Brain microvascular endothelial cell (primary cell): ENCODE measurements around the gene CCDC88C.

Experiments used
- DNase-seq: peaks from one replicate; pipeline ENCODE4 v3.0.0-alpha.2; 2020
- H3K27ac ChIP-seq: fragments of 250-450 bp; sonication (Bioruptor Pico); 2 replicates; pipeline ENCODE4 v1.5.1; 2020; ENCODE audit warnings: mild to moderate bottlenecking, moderate library complexity
- H3K27me3 ChIP-seq: fragments of 250-450 bp; sonication (Bioruptor Pico); replicated peaks from 2 replicates; pipeline ENCODE4 v1.5.1; 2020; ENCODE audit warnings: mild to moderate bottlenecking
- H3K36me3 ChIP-seq: fragments of 250-450 bp; sonication (Bioruptor Pico); replicated peaks from 2 replicates; pipeline ENCODE4 v1.5.1; 2020; ENCODE audit warnings: mild to moderate bottlenecking
- H3K4me3 ChIP-seq: 2 replicates; pipeline ENCODE4 v1.5.1; 2011; ENCODE audit warnings: low read depth, mild to moderate bottlenecking, control low read depth, low read length, moderate library complexity
- in situ Hi-C: cut with HindIII; loops from 2 replicates; pipeline ENCODE4 v1.10.0; 2017; ENCODE audit warnings: low sequenced_read_pairs, low pct_ligation_motif_present
- TF ChIP-seq, protein P1 (sequence below): IDR thresholded peaks from 2 replicates; pipeline ENCODE4 v1.5.1; 2011; ENCODE audit warnings: low read depth, mild to moderate bottlenecking, moderate library complexity, low read length, control low read depth, inconsistent platforms; ENCODE audit errors: missing control alignments

Gene CCDC88C

DNA sequence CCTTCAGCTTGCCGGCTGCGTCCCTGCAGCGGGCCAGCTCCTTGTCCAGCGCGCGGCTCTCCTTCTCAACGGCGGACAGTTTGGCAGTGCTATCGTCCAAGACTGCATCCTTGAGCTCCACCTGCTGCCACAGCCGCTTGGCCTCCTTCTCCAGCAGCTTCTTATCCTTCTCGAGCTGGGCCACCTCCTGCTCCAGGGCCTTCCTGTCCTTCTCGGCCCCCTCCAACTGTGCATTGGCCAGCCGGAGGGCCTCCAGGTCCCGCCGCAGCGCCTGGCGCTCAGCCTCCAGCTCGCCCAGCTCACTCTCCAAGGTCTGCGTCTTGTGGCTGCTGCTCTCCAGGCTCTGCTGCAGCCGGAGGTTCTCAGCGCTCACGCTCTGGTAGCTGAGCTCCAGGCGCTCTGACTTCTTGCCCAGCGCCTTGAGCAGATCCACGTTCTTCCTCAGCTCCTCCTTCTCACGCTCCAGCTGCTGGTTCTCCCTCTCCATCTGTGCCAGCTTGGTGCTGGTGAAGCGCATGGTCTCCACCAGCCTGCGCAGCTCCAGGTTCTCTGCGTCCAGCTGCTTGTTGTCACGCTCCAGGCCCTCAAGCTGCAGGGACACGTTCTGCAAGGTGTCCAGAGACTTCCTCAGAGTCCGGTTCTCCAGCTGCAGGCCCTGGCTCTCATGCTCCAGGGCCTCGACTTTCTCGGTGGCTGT, 104.3 kb downstream of the CCDC88C start:
- no peak for DNase-seq
- in situ Hi-C loops: no loop called here
- H3K27ac ChIP-seq: no peak overlapping the region
- H3K4me3 ChIP-seq: no peak overlapping the region
- H3K36me3 ChIP-seq: no peaks in the 10 kb centered on the region
- TF ChIP-seq, protein P1, sequence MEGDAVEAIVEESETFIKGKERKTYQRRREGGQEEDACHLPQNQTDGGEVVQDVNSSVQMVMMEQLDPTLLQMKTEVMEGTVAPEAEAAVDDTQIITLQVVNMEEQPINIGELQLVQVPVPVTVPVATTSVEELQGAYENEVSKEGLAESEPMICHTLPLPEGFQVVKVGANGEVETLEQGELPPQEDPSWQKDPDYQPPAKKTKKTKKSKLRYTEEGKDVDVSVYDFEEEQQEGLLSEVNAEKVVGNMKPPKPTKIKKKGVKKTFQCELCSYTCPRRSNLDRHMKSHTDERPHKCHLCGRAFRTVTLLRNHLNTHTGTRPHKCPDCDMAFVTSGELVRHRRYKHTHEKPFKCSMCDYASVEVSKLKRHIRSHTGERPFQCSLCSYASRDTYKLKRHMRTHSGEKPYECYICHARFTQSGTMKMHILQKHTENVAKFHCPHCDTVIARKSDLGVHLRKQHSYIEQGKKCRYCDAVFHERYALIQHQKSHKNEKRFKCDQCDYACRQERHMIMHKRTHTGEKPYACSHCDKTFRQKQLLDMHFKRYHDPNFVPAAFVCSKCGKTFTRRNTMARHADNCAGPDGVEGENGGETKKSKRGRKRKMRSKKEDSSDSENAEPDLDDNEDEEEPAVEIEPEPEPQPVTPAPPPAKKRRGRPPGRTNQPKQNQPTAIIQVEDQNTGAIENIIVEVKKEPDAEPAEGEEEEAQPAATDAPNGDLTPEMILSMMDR: no peak
- no peaks in the 10 kb centered on the region for H3K27me3 ChIP-seq

DNA sequence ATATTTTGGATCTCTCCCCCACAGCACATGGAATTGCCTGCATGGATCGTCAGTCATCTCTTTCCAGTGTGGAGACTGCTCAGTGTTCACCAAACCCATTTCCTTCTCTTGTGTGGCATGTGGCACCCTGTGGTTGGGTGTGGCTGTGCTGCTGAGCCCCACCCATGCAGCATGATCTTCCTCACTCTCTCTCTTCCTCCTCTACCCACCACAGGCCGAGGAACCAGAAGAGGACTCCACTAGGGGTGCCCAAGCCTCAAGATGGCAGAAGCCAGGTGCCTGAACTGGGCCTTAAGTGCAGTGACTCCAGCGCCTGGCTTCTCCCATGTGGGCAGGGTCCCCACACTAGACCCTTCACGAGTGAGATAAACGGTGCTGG, 106.3 kb downstream of the CCDC88C start:
- Histone ChIP-seq H3K27ac (no peak overlapping the region), H3K4me3 (no peak overlapping the region), H3K36me3 (no peaks in the 10 kb centered on the region), H3K27me3 (no peaks in the 10 kb centered on the region)
- in situ Hi-C loops: no loop called here
- TF ChIP-seq, protein P1: no peak
- DNase-seq: no peak

DNA sequence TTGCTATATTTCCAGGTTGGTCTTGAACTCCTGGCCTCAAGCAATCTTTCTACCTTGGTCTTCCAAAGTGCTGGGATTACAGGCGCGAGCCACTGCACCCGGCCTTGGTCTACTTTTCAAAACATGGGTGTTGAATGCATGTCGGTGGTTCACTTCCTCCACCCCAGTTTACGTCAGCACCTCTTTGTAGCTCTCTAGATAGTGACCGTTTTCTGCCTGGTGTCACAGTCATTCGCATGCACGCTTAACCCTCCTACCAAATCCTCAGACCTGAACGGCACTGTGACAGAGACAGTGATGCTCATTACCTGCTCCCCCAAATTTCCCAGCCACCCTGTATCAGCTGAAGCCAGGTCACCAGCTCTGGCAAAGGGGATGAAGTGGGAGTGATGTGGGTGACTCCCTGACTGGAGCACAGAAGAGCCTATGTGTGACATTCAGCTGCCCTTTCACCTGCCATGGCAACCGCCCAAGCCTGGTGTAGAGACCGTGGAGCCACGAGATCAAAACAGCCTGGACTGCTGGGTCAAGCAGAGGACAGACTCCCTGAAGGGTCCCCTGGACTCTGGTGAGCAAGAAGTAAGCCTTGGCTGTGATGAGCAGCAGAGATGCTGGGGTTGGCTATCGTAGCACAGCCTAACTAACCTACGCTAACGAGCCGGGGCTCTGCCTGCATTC, 106.9 kb downstream of the CCDC88C start:
- Histone ChIP-seq H3K27me3 (no peaks in the 10 kb centered on the region), H3K27ac (no peak overlapping the region), H3K36me3 (no peaks in the 10 kb centered on the region), H3K4me3 (no peak overlapping the region)
- DNase-seq: no peak
- in situ Hi-C loops: no loop called here
- TF ChIP-seq, protein P1: no peak

DNA sequence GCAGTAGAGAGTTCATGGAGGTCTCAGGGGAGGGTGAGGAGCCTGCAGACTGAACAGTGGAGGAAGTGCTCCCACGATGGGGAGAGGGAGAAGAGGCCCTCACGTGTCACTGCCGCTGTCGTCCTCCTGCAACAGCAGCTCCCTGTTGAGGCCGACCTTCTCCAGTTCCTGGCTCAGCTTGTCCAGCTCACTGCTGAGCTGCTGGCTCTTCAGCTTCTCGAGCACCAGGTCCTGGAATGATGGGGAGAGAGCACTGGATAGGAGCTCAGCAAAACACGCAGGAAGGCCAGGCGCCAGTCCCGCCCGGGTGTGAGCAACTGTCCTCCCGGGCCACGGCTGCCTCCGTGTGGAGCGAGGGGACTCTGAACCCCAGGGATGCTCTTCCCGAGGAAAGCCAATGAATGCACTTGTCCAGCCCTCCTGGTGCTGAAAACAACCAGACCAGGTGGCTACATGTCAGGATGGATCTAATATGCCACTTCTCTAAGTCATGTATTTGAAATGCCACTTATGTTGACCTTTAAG, 107.8 kb downstream of the CCDC88C start:
- in situ Hi-C loops: no loop called here
- TF ChIP-seq, protein P1: no peak
- H3K36me3 ChIP-seq: no peaks in the 10 kb centered on the region
- H3K27ac ChIP-seq: no peak overlapping the region
- DNase-seq: no peak
- H3K27me3 ChIP-seq: no peaks in the 10 kb centered on the region
- H3K4me3 ChIP-seq: no peak overlapping the region

DNA sequence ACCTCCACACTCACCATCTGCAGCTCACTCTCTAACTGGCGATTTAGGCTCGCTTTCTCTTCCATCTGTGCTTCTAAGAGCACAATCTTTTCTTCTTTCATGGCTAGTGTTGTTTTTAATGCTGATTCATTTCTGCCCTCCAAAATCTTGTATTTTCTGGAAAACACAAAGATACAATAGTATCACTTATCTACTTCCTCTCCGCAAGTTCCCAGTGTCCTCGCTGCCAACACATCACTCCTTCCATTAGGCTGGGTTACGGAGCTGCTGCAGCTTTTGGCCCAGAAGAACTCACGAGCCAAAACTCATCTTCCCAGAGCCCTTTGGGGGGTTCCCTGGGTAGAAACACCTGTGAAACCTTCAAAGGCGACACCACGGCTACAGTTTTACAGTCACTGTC, 109.3 kb downstream of the CCDC88C start:
- no peaks in the 10 kb centered on the region for H3K36me3 ChIP-seq
- no peak for DNase-seq

More for the DNA sequence above, 109.3 kb downstream of the CCDC88C start:
- no peak overlapping the region for H3K4me3 ChIP-seq
- in situ Hi-C loops: no loop called here
- TF ChIP-seq, protein P1: no peak
- H3K27me3 ChIP-seq: no peaks in the 10 kb centered on the region
- H3K27ac ChIP-seq: no peak overlapping the region
